GM18508 (cell line): Measurements from ENCODE around the gene FBN1.

ENCODE experiments used
- ATAC-seq: cut with Tn5 transposase; IDR thresholded peaks from one replicate; pipeline ENCODE4 v1.9.1; 2021; ENCODE audit warnings: moderate number of reproducible peaks; ENCODE audit not compliant: insufficient read depth, unreplicated experiment

Gene FBN1

GRCh38 chr15:48477795-48478360 lies 167.6 kb downstream of the FBN1 start:
- no peak for ATAC-seq

- no peak for ATAC-seq
Observed at GRCh38 chr15:48475600-48476395, 169.7 kb downstream of the FBN1 start.

GRCh38 chr15:48473667-48474066 lies 171.8 kb downstream of the FBN1 start:
- ATAC-seq = no peak

- no peak for ATAC-seq
Observed at GRCh38 chr15:48472756-48473155, 172.8 kb downstream of the FBN1 start.

- no peak for ATAC-seq
Observed at GRCh38 chr15:48471073-48471472, 174.4 kb downstream of the FBN1 start.

- ATAC-seq = no peak
Observed at GRCh38 chr15:48470096-48470495, 175.4 kb downstream of the FBN1 start.

- no peak for ATAC-seq
Observed at GRCh38 chr15:48469681-48470080, 175.8 kb downstream of the FBN1 start.

- ATAC-seq = no peak
Observed at GRCh38 chr15:48469271-48469670, 176.2 kb downstream of the FBN1 start.

- no peak for ATAC-seq
Observed at GRCh38 chr15:48467801-48468200, 177.7 kb downstream of the FBN1 start.

- no peak for ATAC-seq
Observed at GRCh38 chr15:48466820-48467219, 178.7 kb downstream of the FBN1 start.

GRCh38 chr15:48466079-48466478 lies 179.4 kb downstream of the FBN1 start:
- no peak for ATAC-seq

GRCh38 chr15:48465410-48465809 lies 180.1 kb downstream of the FBN1 start:
- ATAC-seq = no peak

GRCh38 chr15:48463366-48463880 lies 182.1 kb downstream of the FBN1 start:
- no peak for ATAC-seq

- ATAC-seq = no peak
Observed at GRCh38 chr15:48462688-48463087, 182.8 kb downstream of the FBN1 start.

- no peak for ATAC-seq
Observed at GRCh38 chr15:48459571-48460442, 185.7 kb downstream of the FBN1 start.

- ATAC-seq = no peak
Observed at GRCh38 chr15:48458876-48459275, 186.6 kb downstream of the FBN1 start.

GRCh38 chr15:48456134-48456533 lies 189.4 kb downstream of the FBN1 start:
- ATAC-seq = no peak

- ATAC-seq = no peak
Observed at GRCh38 chr15:48451736-48452135, 193.8 kb downstream of the FBN1 start.

- no peak for ATAC-seq
Observed at GRCh38 chr15:48451241-48451640, 194.3 kb downstream of the FBN1 start.

GRCh38 chr15:48449734-48450133 lies 195.8 kb downstream of the FBN1 start:
- no peak for ATAC-seq

- no peak for ATAC-seq
Observed at GRCh38 chr15:48447657-48448056, 197.9 kb downstream of the FBN1 start.
